ENCODE results near the gene ATP13A5. TPM values are rescaled to one million over a fixed set of nuclear protein-coding genes. Genes with fewer than 3 reads are reported as not detected.

ATP13A5 gene
- total and polyA plus RNA-seq, 2 experiments from 2014 or later, result not detected

- no peak for TF ChIP-seq ZNF462 (CRISPR knock-in tag; IDR thresholded peaks at IDR 0.05)
- no peak for TF ChIP-seq REST (IDR thresholded peaks at IDR 0.05; ENCODE audit: unreplicated experiment)
- no peak for TF ChIP-seq ZNF114 (CRISPR knock-in tag; IDR thresholded peaks at IDR 0.05)
These were observed 29.9 kb downstream of the ATP13A5 start (continued) for GRCh38 chr3:193348686-193349085.
